GM21360 (cell line): ENCODE data around the gene GTF3C1.

ENCODE experiments used
- ATAC-seq: cut with Tn5 transposase; IDR thresholded peaks from one replicate; pipeline ENCODE4 v1.9.1; 2021; ENCODE audit warnings: mild to moderate bottlenecking, moderate library complexity; ENCODE audit not compliant: unreplicated experiment

GTF3C1 gene

DNA sequence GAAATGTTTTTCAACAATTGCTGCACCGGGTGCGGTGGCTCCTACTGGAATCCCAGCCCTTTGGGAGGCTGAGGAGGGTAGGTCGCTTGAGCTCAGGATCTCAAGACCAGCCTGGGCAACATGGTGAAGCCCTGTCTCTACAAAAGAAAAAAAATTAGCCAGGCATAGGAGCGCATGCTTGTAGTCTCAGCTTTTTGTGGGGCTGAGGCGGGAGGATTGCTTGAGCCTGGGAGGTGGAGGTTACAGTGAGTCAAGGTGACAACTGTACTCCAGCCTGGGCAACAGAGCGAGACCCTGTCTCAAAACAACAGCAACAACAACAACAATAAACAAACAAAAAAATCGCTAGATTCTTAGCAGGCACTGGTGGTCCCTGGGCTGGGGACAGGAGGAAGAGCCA lies 119.2 kb downstream of the GTF3C1 start:
- no peak for ATAC-seq

DNA sequence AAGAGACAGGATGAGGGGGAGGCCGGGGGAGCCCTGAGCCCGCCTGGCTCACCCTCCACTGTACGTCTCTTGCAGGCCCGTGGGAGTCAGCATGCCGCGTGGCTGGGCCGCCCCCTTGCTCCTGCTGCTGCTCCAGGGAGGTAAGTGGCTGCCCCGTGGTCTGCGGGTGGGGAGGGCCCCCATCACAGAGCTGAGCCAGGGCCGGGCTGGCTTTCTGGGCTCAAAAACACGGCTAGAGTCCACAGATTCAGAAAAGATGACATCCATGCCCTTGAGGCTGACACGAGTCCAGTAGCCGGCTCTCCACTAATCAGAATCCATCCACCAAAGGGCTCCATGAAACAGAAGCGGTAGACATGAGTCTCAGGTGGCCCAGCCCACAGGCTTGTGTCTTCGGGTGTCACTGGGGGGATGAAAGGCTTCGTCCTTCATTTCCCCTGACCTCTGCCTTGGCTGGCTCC lies 119.7 kb downstream of the GTF3C1 start:
- no peak for ATAC-seq

DNA sequence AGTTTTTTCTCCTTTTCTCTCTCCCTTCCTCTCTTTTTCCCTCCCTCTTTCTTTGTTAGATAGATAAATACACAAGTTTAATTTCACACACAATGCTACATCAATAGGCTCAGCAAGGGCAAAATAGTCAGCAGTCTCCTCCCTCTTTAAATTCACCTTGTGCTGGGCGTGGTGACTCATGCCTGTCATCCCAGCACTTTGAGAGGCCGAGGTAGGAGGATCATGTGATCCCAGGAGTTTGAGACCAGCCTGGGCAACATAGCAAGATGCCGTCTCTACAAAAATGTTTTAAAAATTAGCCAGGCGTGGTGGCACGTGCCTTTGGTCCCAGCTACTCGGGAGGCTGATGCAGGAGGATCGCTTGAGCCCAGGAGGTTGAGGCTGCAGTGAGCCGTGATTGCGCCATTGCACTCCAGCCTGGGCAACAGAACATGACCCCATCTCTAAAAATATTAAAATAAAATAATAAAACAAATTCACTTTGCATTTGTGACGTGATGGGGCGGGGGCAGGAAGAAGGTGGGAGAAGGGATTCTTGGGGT lies 120.3 kb downstream of the GTF3C1 start:
- ATAC-seq = no peak

DNA sequence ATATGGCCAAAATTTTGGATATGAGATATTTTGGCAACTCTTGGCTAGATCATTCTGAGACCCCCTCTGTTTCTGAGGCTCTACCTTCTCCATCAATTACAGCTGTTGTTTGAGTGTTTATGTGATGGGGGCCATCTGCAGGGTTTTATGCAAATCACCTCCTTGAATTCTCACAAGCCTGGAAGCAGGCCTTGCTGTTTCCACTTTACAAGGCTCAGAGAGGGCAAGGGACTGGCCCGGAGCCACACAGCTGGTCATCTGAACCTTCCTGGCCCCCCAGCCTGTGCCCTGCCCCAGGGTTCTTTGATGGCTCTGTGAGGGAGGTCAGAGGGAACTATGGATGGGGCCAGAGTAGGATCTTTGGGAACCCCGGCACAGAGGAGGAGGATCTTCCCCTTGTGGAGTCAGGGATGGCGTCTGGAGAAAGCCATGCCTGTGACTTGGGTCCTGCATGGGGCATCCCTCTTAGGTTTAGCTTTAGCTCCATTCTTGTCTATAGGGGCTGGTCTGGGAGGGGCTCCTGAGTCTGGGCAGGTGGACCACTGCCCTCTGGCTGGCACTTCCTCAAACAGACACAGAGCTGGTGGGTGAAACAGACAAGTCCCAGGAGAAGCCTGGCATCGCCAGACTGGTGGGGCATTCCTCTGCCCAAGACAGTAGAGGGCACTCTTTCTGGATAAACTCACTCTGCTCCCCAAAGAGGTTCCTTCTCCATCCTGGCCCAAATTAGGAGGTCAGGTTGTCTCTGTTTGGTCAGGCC lies 121.5 kb downstream of the GTF3C1 start:
- no peak for ATAC-seq

DNA sequence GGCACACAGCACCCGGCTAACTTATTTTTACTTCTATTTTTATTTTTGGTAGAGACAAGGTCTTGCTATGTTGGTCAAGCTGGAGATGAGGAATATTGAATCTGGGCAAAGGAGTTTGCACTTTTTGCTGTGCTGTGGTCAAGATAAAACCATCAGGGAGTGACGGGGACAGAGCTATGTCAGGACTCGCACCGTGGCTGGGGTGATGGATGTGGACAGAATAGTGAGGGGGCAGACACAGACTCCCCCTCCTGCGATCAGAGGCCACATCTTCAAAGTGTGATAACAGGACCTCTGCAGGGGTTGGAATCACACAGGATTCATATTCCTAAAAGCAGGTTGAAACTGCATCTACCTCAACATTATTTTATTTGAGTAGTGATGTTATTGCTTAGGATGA lies 122.2 kb downstream of the GTF3C1 start:
- no peak for ATAC-seq

DNA sequence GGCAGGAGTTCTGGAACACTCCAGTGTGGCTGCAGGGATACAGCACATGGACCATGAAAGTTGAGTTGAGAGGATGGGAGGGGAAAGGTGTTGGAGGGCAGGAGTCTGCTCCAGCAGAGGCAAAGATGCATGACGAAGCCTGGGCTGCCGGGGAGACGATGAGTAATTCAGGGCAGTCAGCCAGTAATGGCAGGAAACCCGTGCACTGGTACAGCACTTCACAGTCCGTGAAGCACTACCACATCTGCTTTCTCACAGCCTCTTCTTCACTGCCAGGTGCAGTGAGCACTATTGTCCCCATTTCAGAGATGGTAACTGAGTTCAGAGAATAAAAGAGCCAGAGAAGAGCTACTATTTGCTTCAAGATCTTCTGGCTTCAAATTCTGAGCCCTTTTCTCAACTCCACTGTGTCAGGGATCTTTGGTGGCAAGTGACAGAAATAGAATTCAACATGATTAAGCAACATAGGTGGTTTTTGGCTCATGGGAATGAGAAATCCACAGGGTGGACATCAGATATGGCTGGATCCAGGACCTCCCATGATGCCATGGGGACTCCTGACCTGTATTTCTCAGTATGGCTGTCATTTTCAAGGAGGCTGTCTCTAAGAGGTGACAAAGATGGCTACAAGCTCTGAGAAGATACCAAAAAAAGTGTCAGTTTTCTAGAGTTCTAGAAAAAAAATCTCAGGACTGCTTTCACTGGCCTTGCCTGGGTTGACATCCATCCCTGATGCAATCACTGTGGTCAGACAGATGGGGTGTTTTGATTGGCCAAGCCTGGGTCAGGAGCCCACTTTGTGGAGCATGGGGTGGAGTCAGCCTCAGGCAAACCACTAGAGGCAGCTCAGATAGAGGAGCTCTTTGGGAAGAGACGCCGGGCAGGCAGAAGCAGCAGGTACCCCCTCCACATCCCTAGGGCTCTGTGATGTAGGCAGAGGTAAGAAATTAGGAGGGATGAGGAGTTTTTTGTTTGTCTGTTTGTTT lies 123.0 kb downstream of the GTF3C1 start:
- peak; percentile 54 for ATAC-seq

DNA sequence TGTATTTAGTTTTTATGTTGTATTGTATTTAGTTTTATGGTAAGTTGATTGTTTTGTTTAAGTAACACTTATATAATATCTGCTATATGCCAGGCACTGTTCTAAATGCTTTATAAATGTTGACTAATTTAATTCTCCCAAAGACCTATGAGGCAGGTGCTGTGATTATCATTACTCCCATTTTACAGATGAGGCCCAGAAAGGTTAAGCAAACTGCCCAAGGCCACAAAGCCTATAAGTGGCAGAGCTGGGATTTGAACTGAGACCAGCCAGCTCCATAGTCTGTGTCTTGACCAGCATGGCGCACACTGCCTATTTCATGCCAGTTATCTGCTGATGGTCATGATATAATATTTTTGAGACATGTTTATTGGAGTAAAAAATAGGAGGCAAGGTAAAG lies 123.8 kb downstream of the GTF3C1 start:
- ATAC-seq = no peak

DNA sequence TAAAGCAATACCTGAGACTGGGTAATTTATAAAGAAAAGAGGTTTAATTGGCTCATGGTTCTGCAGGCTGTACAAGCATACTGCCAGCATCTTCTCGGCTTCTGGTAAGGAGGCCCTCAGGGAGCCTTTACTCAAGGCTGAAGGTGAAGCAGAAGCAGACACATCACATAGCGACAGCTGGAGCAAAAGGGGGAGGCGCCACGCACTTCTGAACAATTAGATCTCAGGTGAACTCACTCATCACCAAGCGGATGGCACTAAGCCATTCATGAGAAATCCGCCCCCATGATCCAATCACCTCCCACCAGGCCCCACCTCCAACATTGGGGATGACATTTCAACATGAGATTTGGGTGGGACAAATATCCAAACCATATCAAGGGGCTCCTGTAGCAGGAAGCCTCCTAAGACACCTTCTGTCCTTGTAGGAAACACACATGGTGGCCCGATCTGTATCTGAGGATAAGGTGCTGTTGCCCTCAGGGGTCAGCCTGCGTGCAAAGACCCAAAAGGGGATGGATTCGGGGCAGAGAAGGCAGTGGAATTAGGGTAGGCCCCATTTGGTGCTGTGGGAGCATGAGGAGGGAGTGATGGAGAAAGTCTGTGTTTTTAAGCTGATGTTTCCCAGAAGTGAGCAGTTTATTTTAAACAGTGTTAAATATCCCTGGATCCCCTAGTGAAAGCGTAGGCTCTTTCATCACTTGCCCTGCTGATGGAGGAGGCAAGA lies 124.8 kb downstream of the GTF3C1 start:
- ATAC-seq = no peak

DNA sequence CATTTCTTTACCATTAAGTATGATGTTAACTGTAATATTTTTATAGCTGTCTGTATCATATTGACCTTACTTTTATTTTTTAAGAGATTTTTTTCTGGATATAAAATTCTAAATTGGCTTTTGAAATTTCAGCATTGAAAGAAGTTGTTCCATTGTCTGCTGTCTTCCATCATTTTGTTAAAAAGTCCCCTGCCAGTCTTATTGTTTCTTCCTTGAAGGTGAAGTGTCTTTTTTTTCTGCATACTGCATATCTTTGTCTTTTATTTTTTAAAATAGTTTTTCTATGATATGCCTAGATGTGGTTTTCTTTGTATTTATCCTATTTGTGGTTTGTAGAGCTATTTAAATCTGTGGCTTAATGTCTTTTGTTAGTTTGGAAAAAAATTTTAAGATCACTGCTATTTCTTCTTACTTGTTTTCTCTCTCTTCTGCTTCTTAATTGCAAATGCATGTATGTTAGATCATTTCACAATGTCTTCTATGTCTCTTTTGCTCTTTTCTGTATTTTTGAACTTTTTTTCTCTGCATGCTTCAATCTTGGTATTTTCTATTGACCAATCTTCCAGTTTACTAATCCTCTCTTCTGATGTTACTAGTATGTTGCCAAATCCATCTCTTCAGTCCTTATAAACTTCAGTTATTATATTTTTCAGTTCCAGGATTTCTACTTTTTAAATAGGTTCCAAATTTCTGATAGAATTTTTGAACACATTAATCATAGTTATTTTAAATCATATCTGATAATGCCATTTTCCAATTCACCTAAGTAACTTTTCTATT lies 127.6 kb downstream of the GTF3C1 start:
- no peak for ATAC-seq

DNA sequence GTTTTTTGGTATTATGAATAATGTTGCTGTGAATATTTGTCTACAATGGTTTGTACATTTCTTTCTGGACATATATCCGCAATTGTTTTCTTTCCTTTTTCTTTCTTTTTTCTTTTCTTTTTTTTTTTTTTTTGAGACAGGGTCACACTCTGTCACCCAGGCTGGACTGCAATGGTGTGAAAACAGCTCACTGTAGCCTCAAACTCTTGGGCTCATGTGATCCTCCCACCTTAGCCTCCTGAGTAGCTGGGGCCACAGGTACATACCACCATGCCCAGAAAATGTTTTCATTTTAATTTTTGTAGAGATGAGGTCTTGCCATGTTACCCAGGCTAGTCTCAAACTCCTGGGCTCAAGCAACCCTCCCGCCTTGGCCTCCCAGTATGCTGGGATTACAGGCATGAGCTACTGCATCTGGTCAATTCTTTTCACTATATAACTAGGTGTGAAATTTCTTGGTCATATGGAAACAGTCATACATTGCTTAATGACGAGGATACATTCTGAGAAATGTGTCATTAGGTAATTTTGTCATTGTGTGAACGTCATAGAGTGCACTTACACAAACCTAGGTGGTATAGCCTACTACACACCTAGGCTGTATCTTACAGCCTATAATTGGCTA lies 132.6 kb downstream of the GTF3C1 start:
- no peak for ATAC-seq

DNA sequence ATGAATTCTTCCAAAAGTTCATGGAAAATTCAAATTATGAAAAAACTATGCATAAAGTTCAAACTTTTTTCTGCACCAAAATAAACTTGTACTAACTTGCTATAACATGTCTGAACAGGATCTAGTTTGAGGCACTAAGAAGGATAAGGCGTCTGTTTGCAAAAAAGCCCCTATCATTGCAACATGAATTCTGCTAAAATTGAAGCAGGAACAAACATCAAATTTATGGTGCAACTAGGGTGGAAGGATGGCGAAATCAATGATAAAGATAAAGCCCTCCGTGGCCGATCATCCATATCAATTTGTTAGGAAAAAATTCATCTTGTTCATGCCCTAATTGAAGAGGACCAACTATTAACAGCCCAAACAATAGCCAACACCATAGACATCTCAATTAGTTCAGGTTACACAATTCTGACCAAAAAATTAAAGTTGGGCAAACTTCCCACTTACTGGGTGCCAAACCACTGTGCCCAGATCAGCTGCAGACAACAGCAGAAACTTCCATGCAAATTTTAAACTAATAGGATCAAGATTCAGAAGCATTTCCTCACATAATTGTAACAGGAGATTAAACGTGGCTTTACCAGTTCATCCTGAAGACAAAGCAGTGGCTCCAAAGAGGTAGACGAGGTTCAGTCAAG lies 134.8 kb downstream of the GTF3C1 start:
- ATAC-seq = no peak

DNA sequence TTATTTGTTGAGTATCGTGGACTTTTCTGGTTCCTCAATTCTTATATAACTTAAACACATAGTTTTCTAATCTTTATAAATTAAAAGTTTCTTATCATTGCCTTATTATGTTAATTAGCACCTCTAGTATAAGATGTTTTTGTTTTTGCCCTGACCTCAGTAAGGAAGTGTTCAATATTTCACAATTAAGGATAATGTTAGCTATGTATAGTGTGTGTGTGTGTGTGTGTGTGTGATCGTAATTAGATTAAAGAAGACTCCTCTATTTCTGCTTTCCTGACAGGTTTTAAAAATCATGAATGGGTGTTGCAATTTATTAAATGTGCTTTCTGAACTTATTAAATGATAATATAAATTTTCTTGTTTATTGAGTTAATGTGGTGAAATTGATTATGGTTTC lies 135.8 kb downstream of the GTF3C1 start:
- ATAC-seq = no peak

DNA sequence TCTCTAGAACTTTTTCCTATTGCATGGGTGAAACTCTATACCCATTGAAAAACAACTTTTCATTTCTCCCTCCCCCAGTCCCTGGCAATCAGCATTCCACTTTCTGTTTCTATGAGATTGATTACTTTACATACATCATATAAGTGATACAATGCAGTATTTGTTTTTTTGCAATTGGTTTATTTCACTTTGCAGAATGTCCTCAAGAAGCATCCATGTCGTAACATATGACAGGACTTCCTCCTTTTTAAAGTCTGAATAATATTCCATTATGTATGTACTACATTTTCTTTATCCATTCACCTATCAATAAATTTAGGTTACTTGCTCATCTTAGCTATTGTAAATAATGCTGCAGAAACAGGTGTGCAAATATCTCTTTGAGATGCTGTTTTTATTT lies 139.0 kb downstream of the GTF3C1 start:
- no peak for ATAC-seq
